Small intestine (tissue), 7 donors: Measurements from ENCODE around the gene ANAPC1. TPM values are rescaled to one million over a fixed set of nuclear protein-coding genes. Genes with fewer than 3 reads are reported as not detected.
"Not testable (repeated sequence)": the region's sequence is repeated elsewhere in the genome, so short reads cannot be mapped to it uniquely, and the experiment has no call there.

Experiments used
- DNase-seq, 2 donors: peaks; one replicate each; pipeline versions ENCODE4 v3.0.0 to v3.0.0-alpha.2; 2013
- FAIRE-seq: peaks from 2 replicates; lab custom pipeline; 2012; peaks lifted over from hg19 to GRCh38; lab: Jason Lieb, UNC
- H3K27ac ChIP-seq, 3 donors: one replicate each; pipeline ENCODE4 v1.5.1; 2013; ENCODE audit warnings: low read length in 2 of 3, mild to moderate bottlenecking in 2 of 3, control low read depth in 1 of 3, inconsistent platforms in 1 of 3, low read depth in 1 of 3, moderate library complexity in 1 of 3
- H3K27me3 ChIP-seq, 3 donors: one replicate each; pipeline ENCODE4 v1.6.1; 2013; ENCODE audit warnings: low read length in 3 of 3, inconsistent platforms in 1 of 3; ENCODE audit not compliant: control insufficient read depth in 3 of 3, insufficient read depth in 3 of 3
- H3K36me3 ChIP-seq, 3 donors: one replicate each; pipeline ENCODE4 v1.6.1; 2013; ENCODE audit warnings: low read length in 3 of 3, inconsistent platforms in 1 of 3, low read depth in 1 of 3, mild to moderate bottlenecking in 1 of 3, moderate library complexity in 1 of 3; ENCODE audit not compliant: control insufficient read depth in 3 of 3, insufficient read depth in 2 of 3
- H3K4me1 ChIP-seq, 3 donors: one replicate each; pipeline ENCODE4 v1.6.1; 2013; ENCODE audit warnings: low read length in 2 of 3, inconsistent platforms in 1 of 3, low read depth in 1 of 3, mild to moderate bottlenecking in 1 of 3, moderate library complexity in 1 of 3; ENCODE audit not compliant: control insufficient read depth in 3 of 3, insufficient read depth in 2 of 3
- H3K4me3 ChIP-seq, 3 donors: one replicate each; pipeline ENCODE4 v1.5.1; 2013; ENCODE audit warnings: low read length in 3 of 3, control low read depth in 1 of 3, inconsistent platforms in 1 of 3, low read depth in 1 of 3, mild to moderate bottlenecking in 1 of 3, moderate library complexity in 1 of 3
- H3K9me3 ChIP-seq, 2 donors: one replicate each; pipeline ENCODE4 v1.6.1; 2013; ENCODE audit warnings: low read depth in 1 of 2, low read length in 1 of 2; ENCODE audit not compliant: control insufficient read depth in 2 of 2, insufficient read depth in 1 of 2
- WGBS, 3 donors: extraction: QIAGEN DNeasy Blood & Tissue Kit; methylation state at CpG; one replicate each; pipeline ENCODE4 v1.1.7; 2013; 5-methylcytosine and 5-hydroxymethylcytosine counted together
- polyA plus RNA-seq, 4 donors: library from polyadenylated mRNA; stranded (reverse) in 3 of 4; unstranded in 1 of 4; fragments of 200-250 nt in 3 of 4; fragments of 120-200 nt in 1 of 4; gene quantifications; one replicate each; pipeline versions ENCODE4 v1.2.1 to v1.2.3, GENCODE V29; 2013
- donor health status: healthy with polysubstance abuse.
- donor health status: control.
- donor health status: control.
- donor health status: Bipolar disorder and iron deficiency.
- donor health status: healthy.

The ANAPC1 gene
- polyA plus RNA-seq, 4 donors, result 2.4 to 23.9 (median 8.4) TPM

- peaks cover 0 to 3% (median 0%) of the 10 kb centered on the region in 3 donors for H3K36me3 ChIP-seq
- DNase-seq (peak; percentile 30 to 82), FAIRE-seq (no peak)
- H3K4me3 ChIP-seq, result peak overlapping the region; percentile 61 to 88 (median 73)
- H3K27me3 ChIP-seq, result no peaks in the 10 kb centered on the region
- WGBS, 3 donors, result 0 to 1% (median 1%) methylated on average over 59 to 70 of the region's 70 CpGs
- H3K4me1 ChIP-seq, result peaks cover 0 to 13% (median 0%) of the 10 kb centered on the region in 3 donors
- H3K27ac ChIP-seq, result peak overlapping the region; percentile 43 to 69 (median 57)
- H3K9me3 ChIP-seq, result no peaks in the 10 kb centered on the region
Observed at GRCh38 chr2:111898703-111899514, 14.9 kb upstream of the ANAPC1 start.

DNA sequence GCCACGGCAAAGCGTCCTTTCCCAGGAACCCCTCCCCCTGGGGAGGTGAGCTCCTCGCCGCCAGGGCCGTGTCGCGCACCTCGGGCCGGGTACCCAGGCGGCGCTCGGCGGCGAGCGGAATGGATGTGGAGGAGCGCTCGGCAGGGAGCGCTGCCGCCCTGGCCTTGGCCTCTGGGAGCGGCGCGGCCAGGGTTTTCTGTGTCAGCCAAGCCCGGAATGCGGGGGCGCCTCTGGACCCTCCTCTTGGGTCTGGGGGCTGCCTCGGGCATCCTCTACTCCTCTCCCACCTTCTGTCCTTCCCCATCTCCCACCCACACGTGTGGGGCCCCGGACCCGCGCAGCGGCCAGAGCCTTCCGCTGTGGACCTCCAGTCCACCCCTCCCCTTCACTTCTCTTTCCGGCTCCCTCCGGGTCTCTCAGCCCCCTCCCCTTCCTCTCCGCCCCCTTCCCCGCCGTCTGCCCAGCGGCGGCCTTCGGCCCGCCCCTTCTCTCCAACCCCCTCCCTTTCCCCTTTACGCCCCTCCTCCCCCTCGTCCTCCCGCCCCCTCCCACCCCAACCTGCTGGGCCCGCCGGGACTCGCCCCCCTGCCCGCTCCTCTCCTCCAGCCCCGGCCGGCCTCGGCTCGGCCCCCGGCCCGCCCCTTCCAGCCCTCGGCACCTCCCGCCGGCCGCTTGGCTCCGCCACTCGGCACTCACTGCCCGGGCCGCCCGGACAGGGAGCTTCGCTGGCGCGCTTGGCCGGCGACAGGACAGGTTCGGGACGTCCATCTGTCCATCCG is 14.1 kb upstream of the ANAPC1 start, which contains the start of gene MERTK:
Gene MERTK (plus strand): TSS at position 684 of the 779 bp plus-strand sequence. CDS start 129 bp downstream, outside the sequence.
- 0 to 1% (median 1%) methylated on average over 45 to 71 of the region's 71 CpGs for WGBS, 3 donors
- Histone ChIP-seq H3K4me1 (peaks cover 0 to 6% (median 0%) of the 10 kb centered on the region in 3 donors), H3K27ac (peak within 1 kb of the TSS; percentile 43 to 73 (median 69)), H3K27me3 (no peaks in the 10 kb centered on the region), H3K9me3 (no peaks in the 10 kb centered on the region), H3K36me3 (peaks cover 0 to 3% (median 0%) of the 10 kb centered on the region in 3 donors), H3K4me3 (peak within 1 kb of the TSS; percentile 61 to 88 (median 81))
- FAIRE-seq, result no peak
- DNase-seq, result peak; percentile 75 to 90

DNA sequence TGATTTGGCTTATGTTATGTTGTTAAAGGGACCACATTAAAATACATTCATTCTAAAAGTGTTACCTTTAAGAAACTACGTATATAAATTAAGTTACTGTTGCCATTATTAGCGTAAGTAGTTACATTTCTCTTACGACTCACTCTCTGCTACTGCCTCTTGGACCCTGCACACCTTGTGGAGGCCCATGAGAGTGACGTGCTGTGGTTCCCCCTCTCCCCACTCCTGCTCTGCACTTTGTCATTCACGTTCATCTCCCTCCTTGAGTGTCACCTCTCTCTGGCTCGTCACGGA is 13.6 kb upstream of the ANAPC1 start:
- H3K27me3 ChIP-seq, result no peaks in the 10 kb centered on the region
- H3K4me3 ChIP-seq, result peak overlapping the region in 2 of 3 donors; percentile 81 to 88
- peak overlapping the region in 2 of 3 donors; percentile 67 to 73 for H3K27ac ChIP-seq
- no peak for DNase-seq
- FAIRE-seq, result no peak
- no peaks in the 10 kb centered on the region for H3K9me3 ChIP-seq
- H3K36me3 ChIP-seq, result peaks cover 0 to 3% (median 0%) of the 10 kb centered on the region in 3 donors
- H3K4me1 ChIP-seq, result peaks cover 0 to 4% (median 0%) of the 10 kb centered on the region in 3 donors
- WGBS, 3 donors, result 4 to 18% (median 8%) methylated on average over 7 of the region's 7 CpGs

GRCh38 chr2:111896576-111896975 is 12.6 kb upstream of the ANAPC1 start:
- Histone ChIP-seq H3K36me3 (peaks cover 0 to 2% (median 0%) of the 10 kb centered on the region in 3 donors), H3K9me3 (no peaks in the 10 kb centered on the region), H3K4me1 (peaks cover 0 to 4% (median 0%) of the 10 kb centered on the region in 3 donors), H3K4me3 (no peak overlapping the region), H3K27ac (no peak overlapping the region), H3K27me3 (no peaks in the 10 kb centered on the region)
- DNase-seq (no peak), FAIRE-seq (no peak)
- 86 to 89% (median 88%) methylated on average over 6 of the region's 6 CpGs for WGBS, 3 donors

- no peaks in the 10 kb centered on the region for H3K27me3 ChIP-seq
- DNase-seq, result peak in 1 of 2 donors; percentile 36
- peaks cover 0 to 4% (median 0%) of the 10 kb centered on the region in 3 donors for H3K4me1 ChIP-seq
Observed at GRCh38 chr2:111896024-111896423, 12.0 kb upstream of the ANAPC1 start.

DNA sequence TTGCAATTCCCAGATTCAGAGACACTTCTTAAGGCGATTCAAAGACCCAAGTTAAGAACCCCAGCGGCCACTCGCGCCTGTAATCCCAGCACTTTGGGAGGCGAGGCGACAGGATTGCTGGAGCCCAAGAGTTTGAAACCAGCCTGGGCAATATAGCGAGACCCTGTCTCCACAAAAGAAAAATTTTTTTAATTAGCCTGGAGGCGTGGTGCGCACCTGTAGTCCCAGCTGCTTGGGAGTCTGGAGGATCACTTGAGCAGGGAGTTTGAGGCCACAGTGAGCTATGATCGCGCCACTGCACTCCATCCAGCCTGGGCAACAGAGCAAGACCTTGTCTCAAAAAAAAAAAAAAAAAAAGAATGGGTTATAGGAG is 585 bp upstream of the ANAPC1 start:
- no peaks in the 10 kb centered on the region for H3K4me1 ChIP-seq
- DNase-seq (no peak), FAIRE-seq (no peak)
- H3K4me3 ChIP-seq, result peak overlapping the region; percentile 92 to 100 (median 98)
- H3K27me3 ChIP-seq, result no peaks in the 10 kb centered on the region
- 3 to 13% (median 8%) methylated on average over 11 of the region's 11 CpGs for WGBS, 3 donors
- H3K27ac ChIP-seq, result peak overlapping the region; percentile 90 to 98 (median 91)
- H3K9me3 ChIP-seq, result no peaks in the 10 kb centered on the region
- H3K36me3 ChIP-seq, result peaks cover 0 to 3% (median 2%) of the 10 kb centered on the region in 3 donors

More at GRCh38 chr2:111896024-111896423, 12.0 kb upstream of the ANAPC1 start:
- H3K9me3 ChIP-seq, result no peaks in the 10 kb centered on the region
- no peaks in the 10 kb centered on the region for H3K36me3 ChIP-seq
- H3K4me3 ChIP-seq, result no peak overlapping the region
- H3K27ac ChIP-seq, result no peak overlapping the region
- no peak for FAIRE-seq
- 41 to 54% (median 49%) methylated on average over 3 of the region's 3 CpGs for WGBS, 3 donors

- not testable (repeated sequence) for H3K4me3 ChIP-seq, H3K36me3 ChIP-seq, DNase-seq, H3K27ac ChIP-seq, H3K9me3 ChIP-seq, H3K27me3 ChIP-seq, H3K4me1 ChIP-seq
- peak; percentile 19 for FAIRE-seq
- 86 to 93% (median 90%) methylated on average over 2 of the region's 2 CpGs for WGBS, 3 donors
Observed at GRCh38 chr2:111872806-111873205, 11.2 kb downstream of the ANAPC1 start.

DNA sequence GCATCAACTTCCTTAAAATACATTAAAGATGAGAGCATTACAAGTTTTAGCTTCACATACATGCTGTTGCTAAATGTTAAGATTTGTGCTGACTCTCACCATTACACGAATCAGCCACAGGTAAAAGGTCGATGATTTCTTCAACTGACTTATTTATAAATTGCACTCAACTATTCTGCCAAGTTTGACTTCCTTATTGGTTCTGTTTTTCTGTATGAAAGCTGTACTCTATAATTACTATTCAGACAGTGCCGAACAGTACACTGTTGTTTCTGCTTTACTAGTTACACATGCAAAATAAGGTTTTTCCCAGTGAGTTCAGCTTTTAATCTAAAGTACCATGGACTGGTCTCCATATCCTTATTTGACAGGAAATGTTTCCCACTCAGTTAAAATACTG is 18.9 kb downstream of the ANAPC1 start:
- H3K4me1 ChIP-seq, H3K27me3 ChIP-seq, H3K4me3 ChIP-seq, DNase-seq, H3K27ac ChIP-seq, H3K9me3 ChIP-seq: not testable (repeated sequence)
- WGBS, 3 donors, result 11 to 50% (median 39%) methylated on average over 2 of the region's 3 CpGs
- peaks cover 0 to 12% (median 0%) of the 10 kb centered on the region in 3 donors for H3K36me3 ChIP-seq
- FAIRE-seq, result peak; percentile 79
